H1 (cell line): ENCODE results near the gene BCAR1. TPM values are rescaled to one million over a fixed set of nuclear protein-coding genes. Genes with fewer than 3 reads are reported as not detected.

ENCODE experiments used
- CTCF ChIP-seq, 3 experiments: IDR thresholded peaks; 1 replicate in 2 of 3; 2 replicates in 1 of 3; pipeline versions ENCODE4 v1.5.1 to v1.6.1; 2011; ENCODE audit warnings: low read length in 3 of 3, mild to moderate bottlenecking in 3 of 3, inconsistent platforms in 2 of 3, low read depth in 1 of 3, moderate library complexity in 1 of 3; ENCODE audit not compliant: insufficient read depth in 1 of 3; ENCODE audit errors: control extremely low read depth in 1 of 3
- HDAC2 ChIP-seq, 2 experiments: fragments of 300-600 bp in 1 of 2; sonication (generic) in 1 of 2; IDR thresholded peaks; 2 replicates each; pipeline ENCODE4 v1.6.1; 2011 to 2012; ENCODE audit warnings: low read depth in 2 of 2, low read length in 2 of 2, mild to moderate bottlenecking in 2 of 2, moderate library complexity in 2 of 2, borderline replicate concordance in 1 of 2, inconsistent platforms in 1 of 2
- HDAC6 ChIP-seq: IDR thresholded peaks from one replicate; pipeline ENCODE4 v1.7.1; 2012; ENCODE audit warnings: low read depth, mild to moderate bottlenecking, inconsistent platforms, low read length, moderate library complexity
- KDM1A ChIP-seq: fragments of 200-600, 300-600 bp; sonication (generic); IDR thresholded peaks from 2 replicates; pipeline ENCODE4 v1.7.1; 2016; ENCODE audit warnings: mild to moderate bottlenecking, low read length, borderline replicate concordance
- TAF7 ChIP-seq: optimal IDR thresholded peaks from 2 replicates; pipeline ENCODE3; 2011; ENCODE audit warnings: low read depth, mild to moderate bottlenecking, inconsistent platforms, low read length, moderate library complexity, borderline replicate concordance
- TCF12 ChIP-seq: IDR thresholded peaks from 2 replicates; pipeline ENCODE4 v1.6.1; 2011; ENCODE audit warnings: low read depth, mild to moderate bottlenecking, low read length
- polyA plus RNA-seq, 7 experiments: library from polyadenylated mRNA; depleted of rRNA in 3 of 7; stranded (reverse) in 5 of 7; unstranded in 2 of 7; fragments of >200 nt in 5 of 7; fragments of 200-250 nt in 2 of 7; gene quantifications; 1 replicate in 5 of 7; 2 replicates in 1 of 7; 4 replicates in 1 of 7; pipeline versions ENCODE4 v1.2.1 to v1.2.3, GENCODE V29; 2011 to 2013; ENCODE audit warnings: missing spikeins in 2 of 7, mixed read lengths in 2 of 7
- total RNA-seq: library from RNA; stranded (reverse); fragmentation: NEBNext Ultra II Directional; extraction: Animal tissue kit (Norgen Biotek cat#: 25700); gene quantifications from 2 replicates; pipeline ENCODE4 v1.2.1, GENCODE V29; 2021

The BCAR1 gene
- total and polyA plus RNA-seq, 2 of the 8 experiments (the other 6 are each of a cell fraction or from before 2014, with no cell fraction given): 59.8 to 105 TPM

- TF ChIP-seq KDM1A (no peak), HDAC2 (IDR thresholded peaks at IDR 0.05; ENCODE audit: borderline replicate concordance in 1 of 2, low read depth in 2 of 2, low read length in 2 of 2) (no peak), TCF12 (no peak), CTCF (IDR thresholded peaks at IDR 0.05; ENCODE audit: control extremely low read depth in 1 of 3, insufficient read depth in 1 of 3, low read depth in 1 of 3, low read length in 3 of 3) (no peak), HDAC6 (no peak), TAF7 (no peak)
Observed at GRCh38 chr16:75189638-75190245, 61.7 kb downstream of the BCAR1 start (continued).
